HEK293 (cell line): Measurements from ENCODE around the gene PIPOX.

Experiments used
- CTCF ChIA-PET: fragments of 350-600 bp; formaldehyde crosslinking; extraction: SDS; loops from one replicate; lab custom pipeline; 2021; ENCODE audit warnings: antibody characterized with exemption; lab: Yijun Ruan, JAX
- POLR2A ChIA-PET: fragments of 300-600 bp; formaldehyde crosslinking; extraction: SDS; loops from one replicate; lab custom pipeline; 2020; ENCODE audit warnings: antibody characterized with exemption, inconsistent platforms; lab: Yijun Ruan, JAX
- H3K27ac ChIP-seq: fragments of 200-500 bp; sonication (Bioruptor generic); 2 replicates; pipeline ENCODE4 v1.5.1; 2014; ENCODE audit warnings: low read depth, low read length, control low read depth, inconsistent platforms; ENCODE audit errors: extremely low read depth
- H3K36me3 ChIP-seq, 2 experiments: fragments of 200-500 bp in 1 of 2; sonication (Bioruptor generic) in 1 of 2; 1 replicate in 1 of 2; 2 replicates in 1 of 2; pipeline ENCODE4 v1.5.1; 2014 to 2017; ENCODE audit warnings: inconsistent platforms in 2 of 2, low read length in 2 of 2; ENCODE audit not compliant: control insufficient read depth in 2 of 2, insufficient read depth in 1 of 2
- H3K4me1 ChIP-seq: fragments of 200-500 bp; sonication (Bioruptor generic); 2 replicates; pipeline ENCODE4 v1.5.1; 2014; ENCODE audit warnings: mild to moderate bottlenecking, low read length, inconsistent platforms; ENCODE audit not compliant: control insufficient read depth, insufficient read depth
- H3K4me3 ChIP-seq: 2 replicates; pipeline ENCODE4 v1.5.1; 2011; ENCODE audit warnings: low read depth, mild to moderate bottlenecking, control low read depth, low read length, moderate library complexity
- H3K9me3 ChIP-seq: fragments of 200-500 bp; sonication (Bioruptor generic); 2 replicates; pipeline ENCODE4 v1.5.1; 2014; ENCODE audit warnings: low read depth, low read length, inconsistent platforms; ENCODE audit not compliant: control insufficient read depth, insufficient read depth
- BCL11A ChIP-seq: fragments of 450-650 bp; formaldehyde crosslinking; IDR thresholded peaks from 2 replicates; pipeline ENCODE4 v1.5.1; 2016; ENCODE audit warnings: low read depth, missing biosample characterization, missing genetic modification characterization
- FEZF1 ChIP-seq: fragments of 450-650 bp; formaldehyde crosslinking; IDR thresholded peaks from 2 replicates; pipeline ENCODE4 v1.5.1; 2016; ENCODE audit warnings: missing biosample characterization, missing genetic modification characterization
- GLI2 ChIP-seq: fragments of 450-650 bp; formaldehyde crosslinking; IDR thresholded peaks from 2 replicates; pipeline ENCODE4; 2017; ENCODE audit warnings: missing biosample characterization, missing genetic modification characterization, low read depth, borderline replicate concordance
- GLIS1 ChIP-seq: fragments of 450-650 bp; formaldehyde crosslinking; IDR thresholded peaks from 2 replicates; pipeline ENCODE4 v1.5.1; 2016; ENCODE audit warnings: missing biosample characterization, missing genetic modification characterization
- HOXC10 ChIP-seq: sonication (generic); formaldehyde crosslinking; IDR thresholded peaks from 2 replicates; pipeline ENCODE4 v1.8.1; 2023; ENCODE audit warnings: mild to moderate bottlenecking, missing genetic modification reagents
- IKZF3 ChIP-seq: fragments of 450-650 bp; IDR thresholded peaks from 2 replicates; pipeline ENCODE4 v1.5.0; 2018; ENCODE audit warnings: missing biosample characterization, mild to moderate bottlenecking, missing genetic modification characterization, moderate library complexity
- KLF10 ChIP-seq: fragments of 450-650 bp; IDR thresholded peaks from 2 replicates; pipeline ENCODE4 v1.5.1; 2018; ENCODE audit warnings: missing biosample characterization, mild to moderate bottlenecking, missing genetic modification characterization
- KLF16 ChIP-seq: fragments of 450-650 bp; formaldehyde crosslinking; IDR thresholded peaks from 2 replicates; pipeline ENCODE4 v1.5.1; 2017; ENCODE audit warnings: missing biosample characterization, missing genetic modification characterization
- PRDM6 ChIP-seq: fragments of 450-650 bp; formaldehyde crosslinking; IDR thresholded peaks from 2 replicates; pipeline ENCODE4 v1.5.1; 2017; ENCODE audit warnings: missing biosample characterization, missing genetic modification characterization
- TRIM28 ChIP-seq: IDR thresholded peaks from 2 replicates; pipeline ENCODE4 v1.6.1; 2011; ENCODE audit warnings: low read length, control low read depth, borderline replicate concordance
- WT1 ChIP-seq: fragments of 450-650 bp; formaldehyde crosslinking; IDR thresholded peaks from 2 replicates; pipeline ENCODE4 v1.5.1; 2016; ENCODE audit warnings: missing biosample characterization, missing genetic modification characterization
- ZFP37 ChIP-seq: fragments of 450-650 bp; formaldehyde crosslinking; IDR thresholded peaks from 2 replicates; pipeline ENCODE4 v1.5.1; 2016; ENCODE audit warnings: missing biosample characterization, missing genetic modification characterization
- ZIC2 ChIP-seq: fragments of 450-650 bp; formaldehyde crosslinking; IDR thresholded peaks from 2 replicates; pipeline ENCODE4 v1.5.1; 2016; ENCODE audit warnings: missing biosample characterization, missing genetic modification characterization
- ZNF155 ChIP-seq: fragments of 450-650 bp; formaldehyde crosslinking; IDR thresholded peaks from 2 replicates; pipeline ENCODE4 v1.5.1; 2016; ENCODE audit warnings: missing biosample characterization, missing genetic modification characterization
- ZNF223 ChIP-seq: fragments of 450-650 bp; formaldehyde crosslinking; IDR thresholded peaks from 2 replicates; pipeline ENCODE4 v1.5.1; 2016; ENCODE audit warnings: missing biosample characterization, missing genetic modification characterization
- ZNF398 ChIP-seq: fragments of 450-650 bp; formaldehyde crosslinking; IDR thresholded peaks from 2 replicates; pipeline ENCODE4 v1.5.1; 2017; ENCODE audit warnings: missing biosample characterization, missing genetic modification characterization
- ZNF426 ChIP-seq: fragments of 450-650 bp; formaldehyde crosslinking; IDR thresholded peaks from 2 replicates; pipeline ENCODE4 v1.5.1; 2017; ENCODE audit warnings: missing biosample characterization, missing genetic modification characterization, mild to moderate bottlenecking, inconsistent platforms, moderate library complexity
- ZNF544 ChIP-seq: fragments of 450-650 bp; formaldehyde crosslinking; IDR thresholded peaks from 2 replicates; pipeline ENCODE4 v1.5.0; 2017; ENCODE audit warnings: missing biosample characterization, missing genetic modification characterization
- ZNF600 ChIP-seq: fragments of 450-650 bp; formaldehyde crosslinking; IDR thresholded peaks from 2 replicates; pipeline ENCODE4 v1.5.1; 2016; ENCODE audit warnings: missing biosample characterization, missing genetic modification characterization
- ZNF624 ChIP-seq: fragments of 450-650 bp; formaldehyde crosslinking; IDR thresholded peaks from 2 replicates; pipeline ENCODE4 v1.5.1; 2017; ENCODE audit warnings: missing biosample characterization, missing genetic modification characterization
- ZSCAN16 ChIP-seq: fragments of 450-650 bp; formaldehyde crosslinking; IDR thresholded peaks from 2 replicates; pipeline ENCODE4 v1.5.1; 2016; ENCODE audit warnings: missing biosample characterization, missing genetic modification characterization
- TF ChIP-seq, protein P1 (sequence below): sonication (generic); formaldehyde crosslinking; IDR thresholded peaks from 2 replicates; pipeline ENCODE4 v1.8.1; 2022; ENCODE audit warnings: mild to moderate bottlenecking, moderate library complexity, missing genetic modification reagents
- TF ChIP-seq, protein P2 (sequence below): fragments of 450-650 bp; formaldehyde crosslinking; IDR thresholded peaks from 2 replicates; pipeline ENCODE4 v1.5.1; 2017; ENCODE audit warnings: missing biosample characterization, missing genetic modification characterization

The PIPOX gene

DNA sequence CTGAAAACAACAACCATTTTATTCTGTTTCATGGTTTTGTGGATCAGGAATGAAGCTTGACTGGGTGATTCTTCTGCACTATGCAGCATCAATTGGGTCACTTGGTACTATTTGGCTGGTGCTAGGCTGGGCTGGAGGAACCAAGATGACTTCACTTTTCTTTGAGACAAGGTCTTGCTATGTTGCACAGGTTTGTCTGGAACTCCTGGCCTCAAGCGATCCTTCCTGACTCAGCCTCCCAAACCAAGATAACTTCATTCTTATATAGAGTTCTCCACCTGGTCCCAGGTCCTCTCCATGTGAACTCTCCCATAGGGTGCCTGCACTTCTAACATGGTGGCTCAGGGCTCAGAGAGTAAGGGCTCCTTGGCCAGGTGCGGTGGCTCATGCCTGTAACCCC is 1.9 kb upstream of the PIPOX start (continued):
- no peak for TF ChIP-seq WT1
- no peak for TF ChIP-seq ZNF398 (tag by site-specific recombination)
- TF ChIP-seq, protein P1, sequence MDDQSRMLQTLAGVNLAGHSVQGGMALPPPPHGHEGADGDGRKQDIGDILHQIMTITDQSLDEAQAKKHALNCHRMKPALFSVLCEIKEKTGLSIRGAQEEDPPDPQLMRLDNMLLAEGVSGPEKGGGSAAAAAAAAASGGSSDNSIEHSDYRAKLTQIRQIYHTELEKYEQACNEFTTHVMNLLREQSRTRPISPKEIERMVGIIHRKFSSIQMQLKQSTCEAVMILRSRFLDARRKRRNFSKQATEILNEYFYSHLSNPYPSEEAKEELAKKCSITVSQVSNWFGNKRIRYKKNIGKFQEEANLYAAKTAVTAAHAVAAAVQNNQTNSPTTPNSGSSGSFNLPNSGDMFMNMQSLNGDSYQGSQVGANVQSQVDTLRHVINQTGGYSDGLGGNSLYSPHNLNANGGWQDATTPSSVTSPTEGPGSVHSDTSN (CRISPR knock-in tag): no peak
- TF ChIP-seq, protein P2, sequence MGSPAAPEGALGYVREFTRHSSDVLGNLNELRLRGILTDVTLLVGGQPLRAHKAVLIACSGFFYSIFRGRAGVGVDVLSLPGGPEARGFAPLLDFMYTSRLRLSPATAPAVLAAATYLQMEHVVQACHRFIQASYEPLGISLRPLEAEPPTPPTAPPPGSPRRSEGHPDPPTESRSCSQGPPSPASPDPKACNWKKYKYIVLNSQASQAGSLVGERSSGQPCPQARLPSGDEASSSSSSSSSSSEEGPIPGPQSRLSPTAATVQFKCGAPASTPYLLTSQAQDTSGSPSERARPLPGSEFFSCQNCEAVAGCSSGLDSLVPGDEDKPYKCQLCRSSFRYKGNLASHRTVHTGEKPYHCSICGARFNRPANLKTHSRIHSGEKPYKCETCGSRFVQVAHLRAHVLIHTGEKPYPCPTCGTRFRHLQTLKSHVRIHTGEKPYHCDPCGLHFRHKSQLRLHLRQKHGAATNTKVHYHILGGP (tag by site-specific recombination): no peak
- TF ChIP-seq ZNF223 (tag by site-specific recombination): no peak
- no peak for TF ChIP-seq BCL11A (tag by site-specific recombination)

DNA sequence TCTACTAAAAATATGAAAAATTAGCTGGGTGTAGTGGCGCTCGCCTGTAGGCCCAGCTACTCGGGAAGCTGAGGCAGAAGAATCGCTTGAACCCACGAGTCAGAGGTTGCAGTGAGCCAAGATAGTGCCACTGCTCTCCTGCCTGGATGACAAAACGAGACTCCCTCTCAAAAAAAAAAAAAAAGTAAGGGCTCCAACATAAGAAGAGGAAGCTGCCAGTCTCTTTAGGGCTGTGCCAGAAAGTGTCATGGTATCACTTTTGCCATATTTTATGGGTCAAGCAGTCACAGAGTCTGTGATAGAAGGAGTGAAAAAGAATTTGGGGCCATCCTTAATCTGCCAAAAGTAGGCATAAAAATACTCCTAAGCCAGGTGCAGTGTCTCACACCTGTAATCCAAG is 1.4 kb upstream of the PIPOX start:
- Histone ChIP-seq H3K4me1 (peaks cover 5% of the 10 kb centered on the region), H3K4me3 (no peak overlapping the region), H3K9me3 (no peaks in the 10 kb centered on the region), H3K36me3 (no peaks in the 10 kb centered on the region), H3K27ac (no peak overlapping the region)
- TF ChIP-seq IKZF3 (tag by site-specific recombination): no peak
- no peak for TF ChIP-seq ZSCAN16 (tag by site-specific recombination)
- no peak for TF ChIP-seq GLIS1 (tag by site-specific recombination)
- TF ChIP-seq ZFP37: no peak
- TF ChIP-seq ZNF544 (tag by site-specific recombination): no peak
- TF ChIP-seq FEZF1 (tag by site-specific recombination): no peak
- TF ChIP-seq PRDM6 (tag by site-specific recombination): no peak
- TF ChIP-seq ZNF600 (tag by site-specific recombination): no peak
- no peak for TF ChIP-seq KLF10 (tag by site-specific recombination)
- no peak for TF ChIP-seq ZNF426
- no peak for TF ChIP-seq ZNF624 (tag by site-specific recombination)
- TF ChIP-seq KLF16 (tag by site-specific recombination): no peak
- no peak for TF ChIP-seq GLI2 (tag by site-specific recombination)
- TF ChIP-seq ZNF155: no peak
- no peak for TF ChIP-seq ZIC2
- no peak for TF ChIP-seq HOXC10
- no peak for TF ChIP-seq TRIM28
- ChIA-PET CTCF (interaction anchor here (0.6 to 4.6 kb wide), 3 partner anchors 49 to 88 kb away, joined by 3 to 25 read pairs (median 4); no protein-coding TSS in a partner anchor), POLR2A (no interaction called here)
